Hepatocyte (in vitro differentiated cells): ENCODE measurements around the gene NDC1.
"Not testable (repeated sequence)": the region's sequence is repeated elsewhere in the genome, so short reads cannot be mapped to it uniquely, and the experiment has no call there.

ENCODE experiments used
- CTCF ChIP-seq: fragments of 200-600 bp; sonication (generic); IDR thresholded peaks from 2 replicates; pipeline ENCODE4 v1.5.1; 2016; ENCODE audit warnings: antibody characterized with exemption, mild to moderate bottlenecking; ENCODE audit not compliant: poor library complexity
- EZH2 ChIP-seq: fragments of 200-600 bp; sonication (generic); IDR thresholded peaks from 2 replicates; pipeline ENCODE4 v1.6.1; 2016; ENCODE audit warnings: antibody characterized with exemption, mild to moderate bottlenecking, borderline replicate concordance
- EZH2phosphoT487 ChIP-seq: fragments of 200-600 bp; sonication (generic); IDR thresholded peaks from one replicate; pipeline ENCODE4 v1.6.1; 2018; ENCODE audit warnings: antibody characterized with exemption, mild to moderate bottlenecking, low read depth, moderate library complexity; ENCODE audit not compliant: unreplicated experiment, severe bottlenecking

- not testable (repeated sequence) for TF ChIP-seq CTCF, EZH2, EZH2phosphoT487
These were observed 22.6 kb downstream of the NDC1 start for GRCh38 chr1:53815484-53815883.
